HG03060 (cell line): ENCODE data around the gene CDH13.

Experiments used
- ATAC-seq: cut with Tn5 transposase; IDR thresholded peaks from one replicate; pipeline ENCODE4 v1.9.1; 2021; ENCODE audit warnings: low read depth, moderate number of reproducible peaks; ENCODE audit not compliant: unreplicated experiment

Gene CDH13

GRCh38 chr16:83826146-83826913 is 1199.6 kb downstream of the CDH13 start:
- ATAC-seq = no peak

GRCh38 chr16:83830091-83830768 is 1203.5 kb downstream of the CDH13 start:
- ATAC-seq = no peak

- no peak for ATAC-seq
Observed at GRCh38 chr16:83830769-83831455, 1204.1 kb downstream of the CDH13 start.

GRCh38 chr16:83831456-83831987 is 1204.8 kb downstream of the CDH13 start:
- no peak for ATAC-seq

DNA sequence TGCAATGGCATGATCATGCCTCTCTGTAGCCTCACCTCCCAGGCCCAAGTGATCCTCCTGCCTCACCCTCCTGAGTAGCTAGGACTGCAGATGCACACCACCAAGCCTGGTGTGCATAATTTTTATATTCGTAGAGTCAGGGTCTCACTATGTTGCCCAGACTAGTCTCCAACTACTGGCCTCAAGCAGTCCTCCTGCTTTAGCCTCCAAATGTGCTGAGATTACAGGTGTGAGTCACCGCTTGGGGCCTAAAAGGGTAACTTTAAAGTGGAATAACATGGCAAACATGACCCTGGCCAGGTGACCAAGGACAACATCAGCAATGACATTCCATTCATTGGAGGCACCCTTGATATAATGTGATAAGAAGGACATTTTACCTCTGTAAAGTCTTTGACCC is 1207.2 kb downstream of the CDH13 start:
- no peak for ATAC-seq

DNA sequence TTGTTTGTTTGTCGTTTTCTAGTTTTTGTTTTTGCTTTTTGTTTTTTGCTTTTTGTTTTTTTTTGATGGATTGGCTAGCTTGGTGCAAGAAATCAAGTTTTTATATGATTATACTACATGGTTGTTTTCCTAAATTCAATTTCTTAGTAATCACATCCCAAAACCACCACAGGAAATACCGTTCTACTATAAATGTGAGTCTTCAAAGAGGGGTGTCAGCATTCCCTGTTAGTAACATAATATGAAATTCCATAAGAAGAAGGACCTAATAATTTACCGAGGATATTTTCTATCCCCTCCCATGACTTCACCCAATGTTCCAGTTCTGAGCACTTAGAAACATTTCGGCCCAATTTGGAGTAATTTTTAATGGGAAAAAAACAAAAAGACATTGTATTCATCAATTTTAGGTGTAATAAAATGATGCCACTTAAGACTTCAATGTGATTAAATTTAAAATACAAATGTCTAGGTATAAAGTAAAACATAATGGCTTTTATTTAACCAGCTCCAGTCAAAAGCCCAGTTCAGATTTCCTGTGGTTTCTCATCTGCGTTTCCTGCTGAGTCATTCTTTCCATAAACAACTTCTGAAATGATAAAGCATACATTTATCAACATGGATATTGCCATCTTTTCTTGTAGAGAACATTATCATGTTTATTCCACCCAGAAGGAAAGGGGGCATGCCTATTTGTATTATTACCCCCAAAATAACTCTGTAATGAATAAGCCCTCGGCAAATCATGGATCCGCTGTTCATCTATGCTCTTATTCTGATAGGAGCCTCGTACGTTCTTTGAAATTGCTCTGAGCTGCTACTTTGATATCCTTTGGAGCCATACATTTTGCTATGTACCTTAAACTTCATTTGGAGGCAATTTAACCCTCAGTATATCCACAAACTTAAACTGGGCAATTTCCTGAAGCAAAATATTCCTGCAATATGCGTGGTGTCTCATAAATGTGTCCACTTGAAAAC is 1209.1 kb downstream of the CDH13 start:
- no peak for ATAC-seq

DNA sequence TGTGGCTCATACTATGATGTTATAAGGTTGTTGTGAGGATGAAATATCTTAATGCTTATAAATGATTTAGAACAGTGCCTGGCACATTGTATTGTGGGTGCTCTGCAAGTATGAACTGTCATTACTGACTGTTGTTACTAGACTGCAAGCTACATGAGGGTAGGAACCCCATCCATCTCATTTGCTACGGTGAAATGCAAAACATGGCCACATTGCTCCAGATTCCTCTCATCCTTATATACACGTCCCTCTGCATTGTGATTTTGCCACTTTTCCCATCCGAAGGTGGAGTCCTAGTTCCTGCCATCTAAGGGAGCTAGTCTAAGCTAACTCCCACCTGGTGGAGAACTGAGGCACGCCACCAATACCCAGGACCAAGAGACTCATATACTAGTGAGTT is 1210.8 kb downstream of the CDH13 start:
- no peak for ATAC-seq

- ATAC-seq = no peak
Observed at GRCh38 chr16:83838151-83838550, 1211.4 kb downstream of the CDH13 start.

DNA sequence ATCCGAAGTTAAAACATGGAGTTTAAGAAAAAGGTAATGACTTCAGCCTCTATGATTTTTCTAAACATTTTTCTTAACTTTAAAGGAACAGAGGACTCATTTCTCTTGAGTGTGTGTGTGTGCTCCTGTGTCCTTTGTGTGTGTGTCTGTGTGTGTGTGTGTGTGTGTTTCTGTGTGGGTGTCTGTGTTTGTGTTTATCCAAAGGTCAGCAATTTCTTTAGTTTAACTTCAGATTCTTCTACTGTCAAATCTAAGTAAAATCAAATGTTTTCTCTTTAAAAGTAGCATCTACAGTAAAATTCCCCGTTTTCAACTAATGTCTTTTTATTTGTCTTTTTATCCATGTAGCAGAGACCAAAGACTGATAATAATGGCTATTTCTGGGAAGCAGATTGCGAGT is 1212.8 kb downstream of the CDH13 start:
- no peak for ATAC-seq

GRCh38 chr16:83840060-83840617 is 1213.4 kb downstream of the CDH13 start:
- no peak for ATAC-seq

DNA sequence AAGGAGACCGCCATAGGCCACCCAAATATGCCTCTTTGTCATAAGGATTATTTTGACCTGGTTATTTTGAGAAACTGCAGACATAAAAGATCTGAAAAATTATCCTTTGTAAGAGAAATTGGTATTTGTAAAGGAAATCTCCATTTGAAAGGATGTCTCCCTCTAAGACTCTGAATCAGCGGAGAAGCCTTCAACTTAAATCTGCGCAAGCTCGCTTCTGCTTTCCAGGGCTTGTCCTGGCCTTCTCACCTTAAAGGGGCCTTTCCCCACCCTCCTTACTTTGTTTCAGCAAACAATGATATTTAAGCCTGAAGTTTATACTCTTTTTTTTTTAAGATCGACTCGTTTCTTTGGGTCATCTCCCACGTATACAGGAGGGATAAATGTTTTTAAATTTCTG is 1215.5 kb downstream of the CDH13 start:
- ATAC-seq = no peak

- ATAC-seq = no peak
Observed at GRCh38 chr16:83842756-83843507, 1216.2 kb downstream of the CDH13 start.

DNA sequence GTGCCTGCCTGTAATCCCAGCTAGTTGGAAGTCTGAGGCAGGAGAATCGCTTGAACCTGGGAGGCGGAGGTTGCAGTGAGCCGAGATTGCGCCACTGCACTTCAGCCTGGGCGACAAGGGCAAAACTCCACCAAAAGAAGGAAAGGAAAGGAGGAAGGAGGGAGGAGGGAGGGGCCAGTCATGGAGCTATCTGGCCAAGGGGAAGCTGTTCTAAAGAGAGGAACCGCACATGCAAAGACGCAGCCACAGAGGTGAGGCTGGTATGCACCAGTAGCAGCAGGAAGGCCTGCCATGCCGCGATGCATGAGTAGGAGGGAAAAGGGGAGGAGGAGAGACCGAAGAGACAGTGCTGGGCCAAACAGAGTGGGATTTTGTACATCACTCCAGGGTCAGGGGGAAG is 1216.9 kb downstream of the CDH13 start:
- no peak for ATAC-seq

DNA sequence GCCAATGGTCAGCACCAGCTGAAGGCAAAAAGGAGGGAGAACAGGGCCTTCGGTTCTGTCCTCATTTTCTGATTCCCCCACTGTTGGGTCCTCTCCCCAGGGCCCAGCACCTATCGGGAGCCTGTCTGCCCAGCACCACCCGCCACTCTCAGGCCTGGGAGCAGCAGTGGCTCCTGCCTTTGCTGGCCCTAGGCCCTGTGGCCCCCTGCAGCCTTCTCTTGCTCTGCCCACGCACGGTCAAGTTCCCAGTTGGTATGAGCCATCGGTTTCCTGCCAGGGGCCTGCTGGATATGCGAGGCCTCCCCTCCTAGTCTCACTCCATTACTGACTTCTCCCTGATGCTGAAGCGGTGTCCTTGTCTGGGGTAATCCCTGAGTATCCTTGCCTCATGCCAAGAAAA is 1218.5 kb downstream of the CDH13 start:
- ATAC-seq = no peak

DNA sequence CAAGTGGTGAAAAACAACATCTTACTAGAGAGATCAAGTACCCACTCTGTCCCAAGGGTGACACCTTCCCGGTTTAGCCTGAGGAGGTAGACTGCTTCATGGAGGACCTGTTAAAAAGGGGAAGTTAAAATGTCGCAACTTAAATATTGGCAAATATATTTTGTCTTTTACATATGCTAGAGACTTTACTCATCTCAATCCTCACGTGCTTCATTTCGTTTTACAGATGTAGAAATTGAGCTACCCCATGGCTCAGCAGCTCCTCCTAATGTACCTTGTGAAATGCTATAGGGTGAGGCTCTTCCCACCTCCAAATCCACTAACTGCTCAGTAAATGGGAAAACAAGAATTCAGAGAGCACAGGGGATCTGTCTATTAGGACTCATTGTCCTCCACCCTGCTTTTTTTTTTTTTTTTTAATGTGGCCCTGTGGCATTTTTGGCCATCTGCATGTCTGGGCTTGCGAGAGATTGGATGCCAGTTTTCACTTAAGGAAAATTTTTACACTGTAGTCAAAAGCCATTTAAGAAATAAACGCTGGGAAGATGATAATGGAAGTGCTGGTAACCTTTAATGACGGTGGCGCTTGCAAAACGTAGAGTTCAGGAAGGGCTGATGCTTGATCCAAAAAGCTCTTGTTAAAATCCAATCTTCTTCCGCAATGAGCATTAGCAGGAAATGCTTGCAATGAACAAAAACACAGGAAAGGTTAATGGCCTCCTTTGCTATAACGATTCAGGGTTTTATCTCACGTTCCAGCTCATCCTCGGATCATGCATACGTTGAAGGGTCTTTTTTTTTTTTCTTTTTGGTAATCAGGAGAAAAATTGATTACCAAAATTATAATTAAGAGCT is 1220.8 kb downstream of the CDH13 start:
- ATAC-seq = no peak

DNA sequence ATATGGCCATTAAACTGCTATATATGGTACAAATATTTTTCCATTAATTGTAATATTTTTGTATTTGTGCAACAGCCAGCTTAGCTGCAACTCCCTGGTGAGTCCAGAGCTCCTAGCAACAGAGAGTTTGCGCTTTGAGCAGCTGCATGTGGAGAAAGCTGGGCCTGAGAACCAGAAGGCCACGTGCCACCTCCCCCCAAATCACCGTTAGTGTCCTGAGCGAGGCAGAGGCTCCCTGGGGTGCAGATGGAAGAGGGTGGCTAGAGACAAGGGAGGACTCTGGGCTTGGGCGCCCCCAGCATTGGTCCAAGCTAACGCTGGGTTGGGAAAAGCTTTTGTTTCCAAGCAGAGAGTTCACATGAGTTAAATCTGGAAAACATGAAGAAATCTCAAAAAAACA is 1222.7 kb downstream of the CDH13 start:
- ATAC-seq = no peak
